GM12878 (cell line): ENCODE data around the gene SYF2. TPM values are rescaled to one million over a fixed set of nuclear protein-coding genes. Genes with fewer than 3 reads are reported as not detected.

ENCODE experiments used
- ATAC-seq: fragments of 200-7000 bp; cut with Tn5 transposase; 3 replicates; pipeline ENCODE4 v1.9.1; 2020; ENCODE audit warnings: mild to moderate bottlenecking, moderate library complexity
- BruUV-seq: library from RNA; stranded (reverse); fragments of 400-500 nt; replicated peaks from 2 replicates; lab custom pipeline; 2021; lab: Mats Ljungman, UMichigan
- CTCF ChIA-PET: fragments of 300-600 bp; sonication (Branson Sonifier 250); formaldehyde crosslinking; extraction: SDS; loops from one replicate; lab custom pipeline; 2021; ENCODE audit warnings: inconsistent platforms; lab: Yijun Ruan, JAX
- POLR2A ChIA-PET: fragments of 350-600 bp; formaldehyde crosslinking; extraction: SDS; loops from one replicate; lab custom pipeline; 2021; ENCODE audit warnings: inconsistent platforms; lab: Charles Lee
- RAD21 ChIA-PET: fragments of 300-600 bp; sonication (Branson Sonifier 250); formaldehyde crosslinking; loops from one replicate; lab custom pipeline; 2023; ENCODE audit warnings: antibody characterized with exemption; ENCODE audit not compliant: unreplicated experiment; lab: Charles Lee
- SMC1A ChIA-PET: fragments of 300-600 bp; sonication (Branson Sonifier 250); formaldehyde crosslinking; loops from one replicate; lab custom pipeline; 2023; ENCODE audit not compliant: unreplicated experiment, uncharacterized antibody; lab: Charles Lee
- DNase-seq: peaks from one replicate; pipeline ENCODE4 v3.0.0-alpha.2; 2011; ENCODE audit warnings: low read depth, low spot score
- FAIRE-seq: peaks from 3 replicates; lab custom pipeline; 2011; peaks lifted over from hg19 to GRCh38; lab: Jason Lieb, UNC
- H2AFZ ChIP-seq: 2 replicates; pipeline ENCODE4 v1.6.0; 2011; ENCODE audit warnings: low read depth, low read length, control low read depth; ENCODE audit not compliant: control insufficient read depth
- H3K27ac ChIP-seq: 2 replicates; pipeline ENCODE4 v1.5.1; 2011; ENCODE audit warnings: control low read depth; ENCODE audit not compliant: control insufficient read depth, insufficient read depth
- H3K27me3 ChIP-seq, 2 experiments: replicated peaks in 1 of 2; 2 replicates each; pipeline versions ENCODE4 v1.6.0 to v1.6.1; 2011; ENCODE audit warnings: low read length in 1 of 2; ENCODE audit not compliant: control insufficient read depth in 2 of 2, insufficient read depth in 2 of 2
- H3K36me3 ChIP-seq, 2 experiments: 2 replicates each; pipeline ENCODE4 v1.5.1; 2011; ENCODE audit warnings: low read length in 1 of 2; ENCODE audit not compliant: control insufficient read depth in 2 of 2, insufficient read depth in 2 of 2
- H3K4me1 ChIP-seq: 2 replicates; pipeline ENCODE4 v1.6.1; 2011; ENCODE audit warnings: mild to moderate bottlenecking, low read length, moderate library complexity, mixed read lengths; ENCODE audit not compliant: control insufficient read depth, insufficient read depth
- H3K4me2 ChIP-seq: 2 replicates; pipeline ENCODE4 v1.6.0; 2011; ENCODE audit warnings: control low read depth; ENCODE audit not compliant: control insufficient read depth, insufficient read depth
- H3K4me3 ChIP-seq: fragments of 200-600 bp; sonication (generic); 2 replicates; pipeline ENCODE4 v1.5.1; 2016
- H3K79me2 ChIP-seq: 2 replicates; pipeline ENCODE4 v1.6.0; 2011; ENCODE audit warnings: low read length; ENCODE audit not compliant: control insufficient read depth, insufficient read depth
- H3K9ac ChIP-seq: 2 replicates; pipeline ENCODE4 v1.8.0; 2011; ENCODE audit warnings: low read length, control low read depth, mixed read lengths; ENCODE audit not compliant: control insufficient read depth, insufficient read depth
- H3K9me3 ChIP-seq: replicated peaks from 3 replicates; pipeline ENCODE4 v1.5.1; 2011; ENCODE audit warnings: mild to moderate bottlenecking, low read length; ENCODE audit not compliant: control insufficient read depth, insufficient read depth
- H4K20me1 ChIP-seq: 2 replicates; pipeline ENCODE4 v1.6.0; 2011; ENCODE audit not compliant: control insufficient read depth, insufficient read depth
- BCLAF1 ChIP-seq: fragments of 450-650 bp; IDR thresholded peaks from 2 replicates; pipeline ENCODE4 v1.6.1; 2017; ENCODE audit warnings: antibody characterized with exemption, mild to moderate bottlenecking, moderate library complexity
- EZH2 ChIP-seq: IDR thresholded peaks from 2 replicates; pipeline ENCODE4 v1.6.1; 2012; ENCODE audit warnings: low read depth, mild to moderate bottlenecking, control low read depth, inconsistent platforms, low read length, borderline replicate concordance; ENCODE audit not compliant: control insufficient read depth
- FOXK2 ChIP-seq: fragments of 450-650 bp; IDR thresholded peaks from 2 replicates; pipeline ENCODE4 v1.6.1; 2017; ENCODE audit warnings: mild to moderate bottlenecking, moderate library complexity
- NBN ChIP-seq: fragments of 450-650 bp; IDR thresholded peaks from 2 replicates; pipeline ENCODE4 v1.6.1; 2016
- NR2C2 ChIP-seq: IDR thresholded peaks from 2 replicates; pipeline ENCODE4 v1.6.1; 2011; ENCODE audit warnings: borderline replicate concordance, low read depth; ENCODE audit not compliant: control insufficient read depth, insufficient read length
- PKNOX1 ChIP-seq: fragments of 450-650 bp; IDR thresholded peaks from 2 replicates; pipeline ENCODE4 v1.6.1; 2016; ENCODE audit warnings: mild to moderate bottlenecking
- PRDM15 ChIP-seq: fragments of 450-650 bp; formaldehyde crosslinking; IDR thresholded peaks from 2 replicates; pipeline ENCODE4 v1.4.0; 2020; ENCODE audit warnings: mild to moderate bottlenecking, moderate library complexity
- RB1 ChIP-seq: fragments of 450-650 bp; formaldehyde crosslinking; IDR thresholded peaks from 2 replicates; pipeline ENCODE4 v1.6.1; 2017; ENCODE audit warnings: mild to moderate bottlenecking, borderline replicate concordance
- SP1 ChIP-seq: IDR thresholded peaks from one replicate; pipeline ENCODE4 v1.6.1; 2011; ENCODE audit warnings: low read depth, low read length
- ZNF217 ChIP-seq: fragments of 450-650 bp; IDR thresholded peaks from 2 replicates; pipeline ENCODE4 v1.6.1; 2017; ENCODE audit warnings: antibody characterized with exemption, mild to moderate bottlenecking
- ZNF274 ChIP-seq: IDR thresholded peaks from one replicate; pipeline ENCODE4 v1.8.0; 2011; ENCODE audit not compliant: insufficient read length, insufficient read depth
- WGBS: methylation state at CpG from one replicate; pipeline ENCODE4 v1.1.6; 2016; ENCODE audit warnings: low lambda C conversion rate; ENCODE audit not compliant: insufficient replicate concordance, insufficient coverage; ENCODE audit errors: missing lambda C conversion rate; 5-methylcytosine and 5-hydroxymethylcytosine counted together
- in situ Hi-C: fragments of 300-500 bp; cut with MboI; formaldehyde crosslinking; loops from 9 replicates; pipeline ENCODE4 v1.14.3; 2018; ENCODE audit warnings: mixed read lengths
- intact Hi-C: fragments of 100-400 bp; cut with micrococcal nuclease; formaldehyde crosslinking; loops from one replicate; pipeline ENCODE4 v1.14.2; 2022; ENCODE audit not compliant: unreplicated experiment
- polyA plus RNA-seq, 11 experiments: library from polyadenylated mRNA; depleted of rRNA in 4 of 11; unstranded in 6 of 11; stranded (reverse) in 5 of 11; fragments of >200 nt; fragmentation: Nextera tagmentation in 4 of 11; fragmentation: Illumina TruSeq in 1 of 11; extraction: Ambion mirVana in 4 of 11; extraction: Trizol in 1 of 11; gene quantifications; 1 replicate in 1 of 11; 2 replicates in 10 of 11; pipeline versions ENCODE4 v1.2.1 to v1.2.3, GENCODE V29; 2011 to 2016; ENCODE audit warnings: inconsistent platforms in 2 of 11, missing spikeins in 2 of 11, low read depth in 1 of 11
- total RNA-seq, 4 experiments: library from RNA; depleted of rRNA in 3 of 4; stranded (reverse); fragments of >200 nt in 3 of 4; fragmentation: Illumina TruSeq in 1 of 4; extraction: Trizol in 1 of 4; gene quantifications; 2 replicates each; pipeline versions ENCODE4 v1.2.1 to v1.2.3, GENCODE V29; 2013 to 2021

The SYF2 gene
- total and polyA plus RNA-seq, 10 of the 15 experiments (the other 5 are each of a cell fraction or from before 2014, with no cell fraction given), result 20.3 to 70.5 (median 35.3) TPM

GRCh38 chr1:25210728-25211127, 21.6 kb downstream of the SYF2 start (continued):
- no peak for TF ChIP-seq FOXK2
- TF ChIP-seq EZH2, result no peak

- ChIA-PET SMC1A (no interaction called here), RAD21 (no interaction called here), POLR2A (no interaction called here), CTCF (interaction anchor here (1.5 kb wide), 1 partner anchor 10 kb away, joined by 7 read pairs; no protein-coding TSS in a partner anchor)
- no peak overlapping the region for H3K9ac ChIP-seq
- in situ Hi-C loops (loop anchor here (5.0 to 10.0 kb wide), 2 partner anchors 362 to 525 kb away; no protein-coding TSS in a partner anchor), intact Hi-C loops (loop anchor here (5.0 to 10.0 kb wide), 4 partner anchors 95 to 285 kb away; no protein-coding TSS in a partner anchor)
- no peaks in the 10 kb centered on the region for H4K20me1 ChIP-seq
- H3K4me2 ChIP-seq, result no peak overlapping the region
- DNase-seq, result no peak
- H3K27me3 ChIP-seq, result 0 out of 4 replicates have a peak, but pooled peaks cover 0 to 1% of the 10 kb centered on the region in 2 experiments
- no peaks in the 10 kb centered on the region for H3K79me2 ChIP-seq
- no peak overlapping the region for H2AFZ ChIP-seq
- BruUV-seq, result no TSS peak
- ATAC-seq, result no peak
- no peak overlapping the region for H3K4me3 ChIP-seq
- no peaks in the 10 kb centered on the region for H3K9me3 ChIP-seq
- FAIRE-seq, result no peak
- no peaks in the 10 kb centered on the region for H3K4me1 ChIP-seq
- no peaks in the 10 kb centered on the region for H3K36me3 ChIP-seq
- WGBS, result 62% methylated on average over 2 of the region's 4 CpGs
- H3K27ac ChIP-seq, result no peak overlapping the region
- TF ChIP-seq SP1 (no peak), PKNOX1 (no peak), ZNF217 (no peak), NR2C2 (no peak), ZNF274 (no peak), BCLAF1 (no peak), NBN (no peak), RB1 (no peak), PRDM15 (CRISPR knock-in tag) (no peak)
Observed at GRCh38 chr1:25209516-25209915, 22.8 kb downstream of the SYF2 start.
